Prostate gland (tissue), 2 donors: ENCODE measurements around the gene NKG7. TPM values are rescaled to one million over a fixed set of nuclear protein-coding genes. Genes with fewer than 3 reads are reported as not detected.

Experiments used
- DNase-seq: peaks from one replicate; pipeline ENCODE4 v3.0.0-alpha.2; 2019; ENCODE audit warnings: low spot score
- H3K27ac ChIP-seq, 2 donors: fragments of 200-600 bp; sonication (generic); 2 replicates each; pipeline ENCODE4 v1.5.1; 2017 to 2019
- H3K27me3 ChIP-seq: fragments of 200-600 bp; sonication (generic); replicated peaks from 2 replicates; pipeline ENCODE4 v1.5.1; 2019; ENCODE audit not compliant: insufficient read depth
- H3K36me3 ChIP-seq, 2 donors: fragments of 200-600 bp; sonication (generic); 1 replicate in 1 of 2; 2 replicates in 1 of 2; pipeline versions ENCODE4 v1.5.1 to v1.8.1; 2017 to 2019
- H3K4me1 ChIP-seq: fragments of 200-600 bp; sonication (generic); replicated peaks from 2 replicates; pipeline ENCODE4 v1.5.1; 2019
- H3K4me3 ChIP-seq, 2 donors: fragments of 200-600 bp; sonication (generic); 2 replicates each; pipeline ENCODE4 v1.5.1; 2017 to 2019
- H3K9me3 ChIP-seq: fragments of 200-600 bp; sonication (generic); 2 replicates; pipeline ENCODE4 v1.5.1; 2017
- POLR2A ChIP-seq: fragments of 450-650 bp; IDR thresholded peaks from one replicate; pipeline ENCODE4 v1.6.1; 2016; ENCODE audit warnings: antibody characterized with exemption, mild to moderate bottlenecking
- POLR2AphosphoS5 ChIP-seq: sonication (generic); formaldehyde crosslinking; IDR thresholded peaks from one replicate; pipeline ENCODE4 v1.6.1; 2017; ENCODE audit warnings: antibody characterized with exemption
- WGBS: methylation state at CpG from one replicate; pipeline ENCODE4 v1.1.5; 2018; 5-methylcytosine and 5-hydroxymethylcytosine counted together
- intact Hi-C: fragments of 100-400 bp; cut with DNase I; formaldehyde crosslinking; loops from one replicate; pipeline ENCODE4 v1.14.2; 2022
- total RNA-seq, 2 donors: library from RNA; depleted of rRNA; stranded (reverse); fragments of >200 nt; gene quantifications; one replicate each; pipeline ENCODE4 v1.1.0, GENCODE V29; 2016
- TF ChIP-seq, protein P1 (sequence below), 4 experiments: fragments of 200-600 bp in 2 of 4; fragments of 450-650 bp in 2 of 4; sonication (generic) in 2 of 4; IDR thresholded peaks; 1 replicate in 3 of 4; 2 replicates in 1 of 4; pipeline ENCODE4 v1.5.1; 2016 to 2019; ENCODE audit warnings: antibody characterized with exemption in 4 of 4, mild to moderate bottlenecking in 2 of 4, moderate library complexity in 2 of 4

Gene NKG7
- total RNA-seq, 2 donors from 2014 or later, result 1.8 TPM; not detected in 1

DNA sequence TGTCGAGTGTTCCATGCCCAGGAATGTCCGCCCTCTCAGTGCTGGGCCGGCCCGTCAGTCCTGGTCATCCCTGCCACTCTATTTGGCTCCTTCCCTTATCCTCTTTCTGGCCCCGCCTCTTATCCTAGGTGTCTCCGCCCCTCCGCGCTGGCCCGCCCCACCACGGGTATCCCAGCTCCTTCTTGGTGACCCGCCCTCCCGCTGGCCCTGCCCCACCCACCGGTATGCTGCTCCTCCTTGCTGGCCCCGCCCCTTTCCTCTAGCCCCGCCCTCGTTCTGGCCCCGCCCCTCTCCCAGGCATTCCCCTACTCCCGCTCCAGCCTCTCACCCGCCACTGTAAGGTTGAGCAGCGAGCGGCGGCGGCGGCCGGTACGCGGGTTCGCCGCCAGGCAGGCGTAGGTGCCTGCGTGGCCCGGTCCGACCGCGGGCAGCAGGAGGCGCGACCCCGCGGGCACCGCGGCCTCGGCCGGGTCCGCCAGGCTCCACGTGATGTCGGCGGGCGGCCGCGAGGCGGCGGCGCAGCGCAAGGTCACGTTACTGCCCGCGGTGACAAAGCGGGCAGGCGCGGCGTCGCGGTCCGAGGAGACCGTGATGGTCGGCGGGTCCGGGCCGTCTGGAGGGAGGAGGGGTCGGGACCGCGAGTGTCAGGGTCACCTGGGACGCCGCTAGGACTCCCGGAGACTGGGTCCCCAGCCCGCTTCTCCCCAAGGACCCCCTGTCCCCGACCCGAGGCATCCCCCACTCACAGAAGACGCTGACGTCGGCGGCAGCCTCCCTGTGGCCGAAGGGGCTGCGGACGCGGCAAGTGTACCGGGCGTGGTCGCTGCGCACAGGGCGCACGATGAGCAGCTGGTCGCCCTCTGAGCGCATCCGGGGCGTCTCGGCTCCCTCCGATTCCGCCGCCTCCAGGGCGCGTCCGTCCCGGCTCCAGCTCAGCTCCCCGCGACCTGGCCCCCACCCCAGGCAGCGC lies 32.5 kb downstream of the NKG7 start:
- H3K36me3 ChIP-seq, result no peaks in the 10 kb centered on the region
- peak overlapping the region; percentile 43 to 52 for H3K4me3 ChIP-seq
- peak; percentile 97 for DNase-seq
- TF ChIP-seq POLR2AphosphoS5 (peak; percentile 60), POLR2A (peak; percentile 39)
- TF ChIP-seq, protein P1, sequence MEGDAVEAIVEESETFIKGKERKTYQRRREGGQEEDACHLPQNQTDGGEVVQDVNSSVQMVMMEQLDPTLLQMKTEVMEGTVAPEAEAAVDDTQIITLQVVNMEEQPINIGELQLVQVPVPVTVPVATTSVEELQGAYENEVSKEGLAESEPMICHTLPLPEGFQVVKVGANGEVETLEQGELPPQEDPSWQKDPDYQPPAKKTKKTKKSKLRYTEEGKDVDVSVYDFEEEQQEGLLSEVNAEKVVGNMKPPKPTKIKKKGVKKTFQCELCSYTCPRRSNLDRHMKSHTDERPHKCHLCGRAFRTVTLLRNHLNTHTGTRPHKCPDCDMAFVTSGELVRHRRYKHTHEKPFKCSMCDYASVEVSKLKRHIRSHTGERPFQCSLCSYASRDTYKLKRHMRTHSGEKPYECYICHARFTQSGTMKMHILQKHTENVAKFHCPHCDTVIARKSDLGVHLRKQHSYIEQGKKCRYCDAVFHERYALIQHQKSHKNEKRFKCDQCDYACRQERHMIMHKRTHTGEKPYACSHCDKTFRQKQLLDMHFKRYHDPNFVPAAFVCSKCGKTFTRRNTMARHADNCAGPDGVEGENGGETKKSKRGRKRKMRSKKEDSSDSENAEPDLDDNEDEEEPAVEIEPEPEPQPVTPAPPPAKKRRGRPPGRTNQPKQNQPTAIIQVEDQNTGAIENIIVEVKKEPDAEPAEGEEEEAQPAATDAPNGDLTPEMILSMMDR (IDR thresholded peaks at IDR 0.05), result peak in 2 of 4 experiments; percentile 45 to 74
- no peaks in the 10 kb centered on the region for H3K9me3 ChIP-seq
- WGBS, result 1% methylated on average over 98 of the region's 107 CpGs
- peak overlapping the region; percentile 53 to 58 for H3K27ac ChIP-seq
- no peaks in the 10 kb centered on the region for H3K27me3 ChIP-seq
- H3K4me1 ChIP-seq, result no peaks in the 10 kb centered on the region
- intact Hi-C loops, result loop anchor here (2.0 to 5.0 kb wide), 4 partner anchors 27 to 317 kb away; partner anchors contain the start of genes C19orf84, ETFB and ZNF175

- intact Hi-C loops, result loop anchor here (5.0 kb wide), 3 partner anchors 53 to 318 kb away; partner anchors contain the start of genes C19orf84 and ZNF175
- Histone ChIP-seq H3K9me3 (no peaks in the 10 kb centered on the region), H3K4me1 (no peaks in the 10 kb centered on the region), H3K4me3 (peak overlapping the region; percentile 43 to 52), H3K27me3 (no peaks in the 10 kb centered on the region), H3K36me3 (no peaks in the 10 kb centered on the region), H3K27ac (peak overlapping the region; percentile 53 to 58)
- WGBS, result under 1% methylated on average over 10 of the region's 10 CpGs
- TF ChIP-seq, protein P1 (IDR thresholded peaks at IDR 0.05), result no peak
- no peak for TF ChIP-seq POLR2A
- no peak for TF ChIP-seq POLR2AphosphoS5
- DNase-seq, result no peak
Measured at GRCh38 chr19:51339313-51339686, 33.2 kb downstream of the NKG7 start.

- peak; percentile 75 for DNase-seq
- Histone ChIP-seq H3K36me3 (no peaks in the 10 kb centered on the region), H3K4me1 (no peaks in the 10 kb centered on the region), H3K4me3 (peak overlapping the region; percentile 43 to 52), H3K27ac (peak overlapping the region; percentile 53 to 58), H3K9me3 (no peaks in the 10 kb centered on the region), H3K27me3 (no peaks in the 10 kb centered on the region)
- intact Hi-C loops, result loop anchor here (5.0 kb wide), 3 partner anchors 54 to 319 kb away; partner anchors contain the start of genes C19orf84 and ZNF175
- WGBS, result 5% methylated on average over 42 of the region's 43 CpGs
- TF ChIP-seq POLR2A, result peak; percentile 25
- peak; percentile 36 for TF ChIP-seq POLR2AphosphoS5
- TF ChIP-seq, protein P1 (IDR thresholded peaks at IDR 0.05), result peak; percentile 85 to 91 (median 86)
Measured at GRCh38 chr19:51338563-51339312, 33.7 kb downstream of the NKG7 start.

DNA sequence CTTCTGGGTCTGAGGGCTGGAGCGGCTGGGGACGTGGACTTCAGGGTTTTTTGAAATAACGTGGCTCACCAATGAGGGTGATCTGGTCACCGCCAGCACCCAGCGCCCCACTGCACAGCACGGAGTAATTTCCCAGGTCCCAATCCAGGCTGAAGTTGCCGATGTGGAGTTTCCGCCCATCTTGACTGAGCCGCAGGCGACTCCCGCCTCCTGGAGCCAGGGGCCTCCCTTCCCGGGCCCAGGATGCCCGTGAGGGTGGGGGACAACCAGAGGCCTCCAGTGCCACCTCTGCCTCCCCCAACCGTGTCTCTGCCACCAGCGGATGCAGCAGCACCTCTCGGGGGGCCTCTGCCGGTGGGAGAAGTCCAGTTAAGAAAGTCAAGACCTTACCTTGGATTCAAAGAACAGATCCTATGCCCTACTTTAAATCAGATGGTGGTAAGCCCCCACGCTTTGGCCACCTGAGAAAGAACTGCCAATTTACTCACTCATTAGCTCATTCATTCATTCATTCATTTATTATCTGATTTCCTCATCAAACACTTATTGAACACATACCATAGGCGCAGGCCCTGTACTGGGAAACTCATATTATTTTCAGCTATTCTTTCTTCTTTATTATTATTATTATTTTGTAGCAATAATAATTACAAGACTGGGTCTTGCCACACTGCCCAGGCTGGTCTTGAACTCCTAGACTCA lies 34.4 kb downstream of the NKG7 start:
- no peak for DNase-seq
- intact Hi-C loops, result loop anchor here (5.0 kb wide), 3 partner anchors 54 to 319 kb away; partner anchors contain the start of genes C19orf84 and ZNF175
- WGBS, result 83% methylated on average over 19 of the region's 19 CpGs
- Histone ChIP-seq H3K27me3 (no peaks in the 10 kb centered on the region), H3K4me3 (no peak overlapping the region), H3K27ac (no peak overlapping the region), H3K4me1 (no peaks in the 10 kb centered on the region), H3K9me3 (no peaks in the 10 kb centered on the region), H3K36me3 (no peaks in the 10 kb centered on the region)
- TF ChIP-seq, protein P1 (IDR thresholded peaks at IDR 0.05), result no peak
- no peak for TF ChIP-seq POLR2AphosphoS5
- TF ChIP-seq POLR2A, result no peak
